Fibroblast of gingiva (primary cell): ENCODE measurements around the gene GSN.

ENCODE experiments used
- DNase-seq: peaks from one replicate; pipeline ENCODE4 v3.0.0-alpha.2; 2011; ENCODE audit warnings: low read depth

GSN gene

GRCh38 chr9:121303456-121304451 is 35.8 kb downstream of the GSN start:
- no peak for DNase-seq

GRCh38 chr9:121304707-121305106 is 36.7 kb downstream of the GSN start:
- DNase-seq, result no peak

DNA sequence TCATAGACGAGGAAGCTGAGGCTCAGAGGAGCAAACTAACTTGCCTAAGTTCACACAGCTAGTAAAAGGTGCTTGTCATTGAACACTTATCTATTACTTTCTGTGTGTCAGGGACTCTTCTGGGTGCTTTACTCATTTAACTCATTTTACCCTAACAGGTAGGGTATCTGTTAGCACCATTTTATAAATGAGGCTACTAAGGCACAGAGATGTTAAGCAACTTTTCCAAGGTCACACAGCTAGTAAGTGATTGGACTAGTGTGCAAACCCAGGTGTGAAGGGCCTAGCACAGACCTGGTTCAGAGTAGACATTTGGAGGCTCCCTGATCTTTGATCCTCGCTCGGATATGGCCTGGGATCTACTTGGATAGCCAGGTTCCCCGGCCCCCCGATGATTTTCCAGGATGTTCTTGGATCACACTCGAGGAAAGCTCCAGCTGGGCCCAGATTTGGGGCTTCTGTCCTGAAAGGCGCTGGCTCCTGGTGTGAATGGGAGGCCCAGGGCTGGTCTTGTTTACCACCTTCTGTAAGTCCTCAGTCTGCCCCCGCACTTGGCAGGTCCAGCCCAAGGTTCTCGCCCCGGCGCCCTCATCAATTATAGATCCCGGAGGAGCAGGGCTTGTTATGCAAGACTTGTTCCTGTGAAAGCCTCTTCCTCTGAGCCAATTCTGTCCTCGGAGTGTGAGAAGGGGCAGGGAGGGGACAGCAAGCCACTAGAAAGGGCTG is 37.5 kb downstream of the GSN start:
- no peak for DNase-seq

DNA sequence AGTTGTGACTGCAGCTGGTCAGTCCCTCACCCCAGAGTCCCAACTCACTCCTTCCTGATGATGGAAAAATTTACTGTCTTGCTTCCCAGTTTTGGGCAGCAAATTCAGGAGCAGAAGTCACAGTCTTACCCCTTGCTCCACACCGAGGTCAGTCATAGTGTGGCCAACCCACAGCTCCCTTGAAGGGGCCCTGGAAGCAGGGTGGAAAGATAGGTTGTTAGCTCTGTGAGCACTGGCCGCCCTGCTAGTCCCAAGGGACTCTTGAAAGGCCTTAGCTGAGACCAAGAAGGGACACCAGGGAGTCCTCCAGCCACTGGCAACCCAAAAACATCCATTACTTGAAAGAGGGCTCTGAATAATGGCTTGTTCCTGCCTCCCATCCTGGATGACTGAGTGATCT is 40.0 kb downstream of the GSN start:
- DNase-seq, result no peak

DNA sequence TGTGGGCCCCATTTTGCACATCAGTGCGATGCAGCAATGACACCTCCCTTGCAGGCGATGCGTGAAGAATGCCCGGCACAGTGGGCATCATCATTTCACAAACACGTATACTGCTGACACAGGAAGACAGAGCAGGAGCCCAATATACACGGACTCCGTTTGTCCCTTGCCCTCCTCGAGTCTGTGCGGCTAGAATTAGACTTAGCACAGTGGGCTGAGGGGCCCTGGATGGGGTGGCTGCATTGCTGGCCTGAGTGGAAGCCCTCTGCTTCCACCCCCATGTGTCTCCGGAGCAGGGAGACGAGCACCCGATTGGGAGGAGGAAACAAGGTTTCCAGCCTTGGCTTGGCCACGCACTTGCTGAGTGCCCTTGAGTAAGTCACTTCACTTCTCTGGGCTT is 40.8 kb downstream of the GSN start:
- DNase-seq, result no peak

GRCh38 chr9:121309171-121309570 is 41.2 kb downstream of the GSN start:
- DNase-seq, result no peak

DNA sequence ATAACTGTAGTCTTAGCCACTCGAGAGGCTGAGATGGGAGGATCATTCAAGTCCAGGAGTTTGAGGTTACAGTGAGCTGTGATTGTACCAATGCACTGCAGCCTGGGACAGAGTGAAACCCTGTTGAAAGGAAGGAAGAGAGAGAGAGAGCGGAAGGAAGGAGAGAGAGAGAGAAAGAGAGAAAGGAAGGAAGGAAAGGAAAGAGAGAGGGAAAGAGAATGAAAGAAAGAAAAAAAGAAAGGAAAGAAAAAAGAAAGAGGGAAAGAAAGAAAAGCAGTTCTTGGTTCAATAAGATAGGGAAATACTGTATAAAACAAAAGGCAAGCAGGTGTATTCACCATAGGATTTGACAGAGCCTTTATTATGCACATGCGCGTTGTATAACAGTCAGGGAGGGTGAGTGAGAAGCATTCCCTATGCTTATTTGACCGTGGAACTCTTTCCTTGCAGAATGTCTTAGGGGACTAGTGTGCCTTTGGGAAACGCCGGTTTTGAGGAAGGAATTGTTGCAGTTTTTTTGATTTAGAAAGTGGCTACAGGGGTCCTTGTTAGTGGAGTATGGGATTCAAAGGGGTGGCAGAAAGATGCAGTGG is 42.0 kb downstream of the GSN start:
- DNase-seq, result no peak

GRCh38 chr9:121310571-121310970 is 42.6 kb downstream of the GSN start:
- DNase-seq, result no peak

- DNase-seq, result no peak
Observed at GRCh38 chr9:121312169-121312568, 44.2 kb downstream of the GSN start.

- no peak for DNase-seq
Observed at GRCh38 chr9:121313458-121314152, 45.6 kb downstream of the GSN start.

DNA sequence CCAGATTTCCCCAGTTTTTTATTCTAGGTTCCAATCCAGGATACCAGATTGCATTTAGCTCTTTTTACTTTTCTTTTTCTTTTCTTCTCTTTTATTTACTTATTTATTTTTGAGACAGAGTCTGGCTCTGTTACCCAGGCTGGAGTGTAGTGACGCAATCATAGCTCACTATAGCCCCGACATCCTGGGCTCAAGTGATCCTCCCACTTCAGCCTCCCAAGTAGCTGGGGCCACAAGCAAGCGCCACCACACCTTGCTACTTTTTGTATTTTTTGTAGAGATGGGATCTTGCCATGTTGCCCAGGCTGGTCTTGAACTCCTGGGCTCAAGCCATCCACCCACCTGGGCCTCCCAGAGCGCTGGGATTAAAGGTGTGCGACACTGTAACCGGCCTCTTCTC is 48.4 kb downstream of the GSN start:
- no peak for DNase-seq

DNA sequence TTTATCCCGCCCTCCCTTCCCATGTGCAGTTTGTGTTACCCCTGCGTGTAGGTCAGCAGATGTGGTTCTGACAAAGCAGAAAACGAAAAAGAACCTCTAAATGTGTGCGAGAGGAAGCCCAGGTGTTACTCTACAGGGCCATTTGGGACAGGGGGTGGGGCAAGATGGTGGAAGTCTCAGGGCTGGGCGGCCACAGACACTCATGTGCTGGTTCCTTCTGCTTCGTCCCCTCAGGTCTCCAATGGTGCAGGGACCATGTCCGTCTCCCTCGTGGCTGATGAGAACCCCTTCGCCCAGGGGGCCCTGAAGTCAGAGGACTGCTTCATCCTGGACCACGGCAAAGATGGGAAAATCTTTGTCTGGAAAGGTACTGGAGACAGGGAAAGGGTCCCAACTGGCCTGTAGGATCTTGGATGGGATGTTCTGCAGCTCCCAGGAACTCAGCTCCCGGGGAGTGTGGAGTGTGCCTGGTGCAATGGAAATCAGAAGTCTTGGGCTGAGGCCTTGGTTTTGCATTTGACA is 49.0 kb downstream of the GSN start:
- no peak for DNase-seq

GRCh38 chr9:121317737-121318630 is 50.0 kb downstream of the GSN start:
- peak; percentile 38 for DNase-seq

DNA sequence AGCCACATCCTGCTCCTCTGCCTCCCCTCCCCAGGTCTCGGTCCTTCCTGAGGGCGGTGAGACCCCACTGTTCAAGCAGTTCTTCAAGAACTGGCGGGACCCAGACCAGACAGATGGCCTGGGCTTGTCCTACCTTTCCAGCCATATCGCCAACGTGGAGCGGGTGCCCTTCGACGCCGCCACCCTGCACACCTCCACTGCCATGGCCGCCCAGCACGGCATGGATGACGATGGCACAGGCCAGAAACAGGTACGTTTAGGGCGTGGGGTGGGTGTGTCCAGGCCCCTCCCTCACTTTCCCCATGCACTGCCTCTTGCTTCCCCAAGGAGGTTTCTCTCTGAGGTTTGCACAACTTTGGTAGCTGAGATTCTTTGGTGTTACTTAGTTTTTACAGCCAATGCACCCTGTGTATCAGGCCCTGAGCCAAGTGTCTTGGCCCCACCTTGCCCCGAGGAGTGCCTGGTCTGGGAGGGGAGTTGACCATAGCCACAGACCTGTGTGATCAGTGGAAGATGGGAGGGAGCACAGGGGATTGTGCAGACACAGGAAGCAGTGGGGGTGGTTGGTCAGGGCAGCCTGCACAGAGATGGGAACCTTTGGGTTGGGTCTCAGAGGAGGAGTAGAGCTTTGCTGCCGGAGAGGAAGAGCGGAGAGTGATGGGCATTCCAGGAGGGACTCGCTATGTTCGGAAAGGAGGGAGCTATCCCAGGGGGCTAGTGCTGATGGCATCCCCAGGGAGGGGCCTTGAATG is 50.8 kb downstream of the GSN start:
- no peak for DNase-seq

DNA sequence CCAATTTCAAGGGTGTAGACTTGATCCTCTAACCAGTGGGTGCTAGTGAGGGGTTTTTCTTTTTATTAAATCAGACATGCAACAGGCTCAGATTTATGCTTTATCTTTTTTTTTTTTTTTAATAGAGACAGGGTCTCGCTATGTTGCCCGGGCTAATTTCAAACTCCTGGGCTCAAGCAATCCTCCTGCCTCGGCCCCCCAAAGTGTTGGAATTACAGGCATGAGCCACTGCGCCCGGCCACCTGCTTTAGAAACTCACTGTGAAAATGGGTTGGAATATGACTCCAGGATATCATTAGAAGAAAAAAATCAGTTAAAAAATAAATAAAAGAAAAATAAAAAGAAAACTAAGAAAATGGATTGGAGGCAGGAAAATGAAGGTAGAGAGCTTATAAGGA is 51.4 kb downstream of the GSN start:
- no peak for DNase-seq

- no peak for DNase-seq
Observed at GRCh38 chr9:121321016-121321503, 53.1 kb downstream of the GSN start.

- peak; percentile 93 for DNase-seq
Observed at GRCh38 chr9:121322037-121322736, 54.2 kb downstream of the GSN start.

DNA sequence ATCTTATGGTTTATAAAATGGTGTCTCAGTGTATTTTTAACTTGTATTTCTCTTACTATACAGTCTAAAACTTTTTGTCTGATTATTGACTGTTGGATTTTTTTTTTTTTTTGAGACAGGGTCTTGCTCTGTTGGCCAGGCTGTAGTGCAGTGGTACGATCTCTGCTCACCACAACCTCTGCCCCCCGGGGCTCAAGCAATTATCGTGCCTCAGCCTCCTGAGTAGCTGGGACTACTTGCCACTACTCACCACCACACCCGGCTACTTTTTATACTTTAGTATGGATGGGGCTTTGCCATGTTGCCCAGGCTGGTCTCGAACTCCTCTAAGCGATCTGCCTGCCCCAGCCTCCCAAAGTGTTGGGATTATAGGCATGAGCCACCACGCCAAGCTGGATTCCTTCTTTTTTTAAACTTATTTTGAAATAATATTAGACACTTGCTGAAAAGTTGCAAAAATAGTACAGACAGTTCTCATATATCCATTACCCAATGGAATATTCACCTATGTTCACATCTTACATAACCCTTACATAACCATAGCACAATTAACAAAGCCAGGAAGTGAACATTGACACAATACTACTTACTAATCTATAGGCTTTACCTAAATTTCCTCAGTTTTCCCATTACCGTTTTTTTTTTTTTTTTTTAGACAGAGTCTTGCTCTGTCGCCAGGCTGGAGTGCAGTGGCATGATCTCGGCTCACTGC is 54.9 kb downstream of the GSN start:
- DNase-seq, result no peak
